GM13977 (cell line): Measurements from ENCODE around the gene SHROOM3.

Experiments used
- DNase-seq: peaks from one replicate; pipeline ENCODE4 v3.0.0; 2012; ENCODE audit warnings: low spot score
- in situ Hi-C: fragments of 300-500 bp; cut with MboI; formaldehyde crosslinking; loops from one replicate; pipeline ENCODE4 v1.12.0; 2022; ENCODE audit warnings: low sequenced_read_pairs, low pct_unique_long_range_greater_than_20kb, mixed read lengths, inconsistent platforms; ENCODE audit not compliant: unreplicated experiment
- TF ChIP-seq, protein P1 (sequence below): IDR thresholded peaks from 2 replicates; pipeline ENCODE4 v1.5.1; 2012; ENCODE audit warnings: mild to moderate bottlenecking, control low read depth; ENCODE audit not compliant: insufficient read depth; ENCODE audit errors: extremely low read depth, missing control alignments

The SHROOM3 gene

DNA sequence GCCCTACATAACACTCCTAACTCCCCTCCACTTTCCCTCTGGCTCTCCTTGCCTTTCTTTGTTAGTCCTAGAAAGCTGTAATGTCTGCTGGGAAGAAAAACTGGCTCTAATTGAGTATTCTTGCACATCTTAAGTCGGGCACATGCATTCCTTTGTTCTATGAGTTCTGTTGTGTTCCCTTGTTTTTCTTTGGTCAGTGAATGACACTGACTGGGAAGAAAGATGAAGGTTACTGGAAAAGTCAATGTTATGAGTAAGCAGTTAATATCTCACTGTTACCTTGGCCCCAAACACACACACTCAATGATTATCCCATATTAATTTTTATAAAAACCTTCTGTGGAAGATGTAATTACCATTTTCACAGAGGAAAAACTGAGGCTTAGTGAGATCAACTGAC lies 247.0 kb downstream of the SHROOM3 start:
- in situ Hi-C loops: no loop called here
- TF ChIP-seq, protein P1, sequence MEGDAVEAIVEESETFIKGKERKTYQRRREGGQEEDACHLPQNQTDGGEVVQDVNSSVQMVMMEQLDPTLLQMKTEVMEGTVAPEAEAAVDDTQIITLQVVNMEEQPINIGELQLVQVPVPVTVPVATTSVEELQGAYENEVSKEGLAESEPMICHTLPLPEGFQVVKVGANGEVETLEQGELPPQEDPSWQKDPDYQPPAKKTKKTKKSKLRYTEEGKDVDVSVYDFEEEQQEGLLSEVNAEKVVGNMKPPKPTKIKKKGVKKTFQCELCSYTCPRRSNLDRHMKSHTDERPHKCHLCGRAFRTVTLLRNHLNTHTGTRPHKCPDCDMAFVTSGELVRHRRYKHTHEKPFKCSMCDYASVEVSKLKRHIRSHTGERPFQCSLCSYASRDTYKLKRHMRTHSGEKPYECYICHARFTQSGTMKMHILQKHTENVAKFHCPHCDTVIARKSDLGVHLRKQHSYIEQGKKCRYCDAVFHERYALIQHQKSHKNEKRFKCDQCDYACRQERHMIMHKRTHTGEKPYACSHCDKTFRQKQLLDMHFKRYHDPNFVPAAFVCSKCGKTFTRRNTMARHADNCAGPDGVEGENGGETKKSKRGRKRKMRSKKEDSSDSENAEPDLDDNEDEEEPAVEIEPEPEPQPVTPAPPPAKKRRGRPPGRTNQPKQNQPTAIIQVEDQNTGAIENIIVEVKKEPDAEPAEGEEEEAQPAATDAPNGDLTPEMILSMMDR: no peak
- no peak for DNase-seq

DNA sequence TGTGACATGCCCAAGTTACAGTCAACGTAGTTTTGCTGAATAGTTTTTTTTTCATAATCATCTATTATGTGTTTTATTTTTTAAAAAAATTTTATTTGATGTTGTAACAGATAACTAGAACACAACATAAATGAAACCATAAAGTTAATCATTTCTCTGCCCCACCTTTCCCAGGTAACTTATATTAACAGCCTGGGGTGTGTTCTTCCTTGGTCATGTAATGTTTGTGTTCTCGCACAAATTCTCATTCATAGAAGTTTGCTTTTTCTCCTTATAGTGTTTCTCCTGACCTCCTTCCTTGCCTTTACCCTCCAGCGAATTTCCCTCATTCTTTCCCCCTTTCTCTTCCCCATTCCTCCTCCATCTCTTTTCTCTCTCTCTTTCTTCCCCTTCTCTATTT lies 248.1 kb downstream of the SHROOM3 start:
- no peak for DNase-seq
- TF ChIP-seq, protein P1: no peak
- in situ Hi-C loops: no loop called here

DNA sequence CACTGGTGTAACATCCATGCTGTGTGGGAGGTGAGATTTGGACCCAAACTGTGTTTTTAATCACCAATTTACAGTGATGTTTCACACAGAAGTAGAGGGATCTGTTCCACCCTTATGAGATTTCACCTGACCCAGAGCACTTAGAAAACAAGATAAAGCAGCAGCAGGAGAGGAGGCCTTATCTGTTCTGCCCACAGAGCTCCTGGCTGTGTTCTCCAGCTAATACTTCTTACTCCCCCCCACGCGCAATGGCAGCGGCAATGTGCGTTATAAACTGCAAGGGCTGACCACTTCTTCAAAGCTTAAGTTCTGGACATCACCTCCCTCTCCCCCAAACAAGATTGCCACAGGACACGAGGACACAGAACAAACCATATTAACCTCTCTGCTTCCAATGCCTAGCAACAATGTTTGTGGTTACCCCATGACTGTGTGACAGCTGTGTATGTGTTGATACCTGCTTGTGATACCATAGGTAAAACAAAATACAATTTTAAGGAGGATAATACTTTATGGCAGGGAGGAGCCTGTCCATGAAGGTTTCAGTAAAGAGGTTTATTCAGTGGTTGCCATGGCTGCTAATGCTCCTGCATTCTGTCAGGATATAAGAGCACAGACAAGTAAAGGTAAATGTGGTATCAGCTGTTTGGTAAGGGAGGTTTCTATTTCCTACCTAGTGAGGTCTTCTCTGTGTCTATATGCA lies 252.9 kb downstream of the SHROOM3 start:
- in situ Hi-C loops: no loop called here
- DNase-seq: no peak
- TF ChIP-seq, protein P1: no peak

DNA sequence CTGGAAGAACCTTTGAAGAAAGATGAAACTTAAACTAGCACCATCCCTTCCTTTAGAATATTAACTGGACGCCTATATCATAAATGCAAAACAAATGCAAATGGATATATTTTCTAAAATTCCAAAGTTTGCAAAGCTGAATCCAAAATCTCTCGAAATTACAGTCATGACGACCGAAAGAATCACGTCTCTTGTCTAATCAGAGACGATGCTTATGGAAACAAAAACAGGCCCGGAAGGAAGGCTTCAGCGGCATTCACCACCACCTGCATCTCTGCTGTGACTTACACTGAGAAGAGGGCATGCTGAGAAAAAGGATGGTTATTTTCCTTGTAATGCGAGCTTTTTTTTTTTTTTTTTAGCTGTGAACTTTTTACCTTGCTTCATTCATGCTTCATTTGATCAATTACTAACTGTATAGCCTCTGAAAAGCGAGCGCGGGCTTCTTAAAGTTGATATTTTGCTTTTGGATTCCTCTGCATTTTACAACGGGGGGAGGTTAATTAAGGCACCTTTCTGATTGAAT lies 253.7 kb downstream of the SHROOM3 start:
- no peak for DNase-seq
- in situ Hi-C loops: no loop called here
- TF ChIP-seq, protein P1: no peak

DNA sequence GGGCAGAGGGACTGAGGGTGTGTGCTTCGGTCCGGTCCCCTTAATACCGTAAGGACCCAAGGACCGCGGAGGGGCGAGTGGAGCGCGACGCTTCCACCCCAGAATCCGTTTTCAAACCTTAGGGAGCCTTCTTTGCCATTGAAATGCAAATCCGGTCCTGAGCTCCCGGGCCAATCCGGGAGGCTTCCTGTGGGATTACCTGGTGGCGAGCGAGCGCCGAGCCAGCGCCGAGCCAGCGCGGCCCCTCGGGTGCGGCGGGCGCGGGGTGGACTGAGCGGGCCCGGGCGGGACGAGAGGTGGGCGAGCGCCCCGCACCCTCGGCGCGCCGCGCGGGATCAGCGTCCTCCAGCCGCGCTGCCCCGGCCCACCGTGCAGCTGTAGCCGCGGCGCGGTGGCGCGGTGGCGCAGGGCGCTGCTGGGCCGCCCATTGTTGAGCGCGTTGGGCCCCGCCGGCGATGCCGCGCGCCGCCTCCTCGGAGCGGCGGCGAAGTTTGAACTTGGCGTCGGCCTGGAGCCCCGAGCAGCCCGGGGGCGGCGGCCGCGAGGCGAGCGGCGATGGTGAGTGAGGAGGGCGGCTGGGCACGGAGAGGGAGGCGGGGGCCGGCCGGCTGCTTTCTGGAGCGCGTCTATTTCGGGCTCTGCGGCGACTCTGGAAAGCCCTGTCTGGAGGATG lies 254.3 kb downstream of the SHROOM3 start:
- DNase-seq: peak; percentile 67
- TF ChIP-seq, protein P1: peak; percentile 6
- in situ Hi-C loops: no loop called here

DNA sequence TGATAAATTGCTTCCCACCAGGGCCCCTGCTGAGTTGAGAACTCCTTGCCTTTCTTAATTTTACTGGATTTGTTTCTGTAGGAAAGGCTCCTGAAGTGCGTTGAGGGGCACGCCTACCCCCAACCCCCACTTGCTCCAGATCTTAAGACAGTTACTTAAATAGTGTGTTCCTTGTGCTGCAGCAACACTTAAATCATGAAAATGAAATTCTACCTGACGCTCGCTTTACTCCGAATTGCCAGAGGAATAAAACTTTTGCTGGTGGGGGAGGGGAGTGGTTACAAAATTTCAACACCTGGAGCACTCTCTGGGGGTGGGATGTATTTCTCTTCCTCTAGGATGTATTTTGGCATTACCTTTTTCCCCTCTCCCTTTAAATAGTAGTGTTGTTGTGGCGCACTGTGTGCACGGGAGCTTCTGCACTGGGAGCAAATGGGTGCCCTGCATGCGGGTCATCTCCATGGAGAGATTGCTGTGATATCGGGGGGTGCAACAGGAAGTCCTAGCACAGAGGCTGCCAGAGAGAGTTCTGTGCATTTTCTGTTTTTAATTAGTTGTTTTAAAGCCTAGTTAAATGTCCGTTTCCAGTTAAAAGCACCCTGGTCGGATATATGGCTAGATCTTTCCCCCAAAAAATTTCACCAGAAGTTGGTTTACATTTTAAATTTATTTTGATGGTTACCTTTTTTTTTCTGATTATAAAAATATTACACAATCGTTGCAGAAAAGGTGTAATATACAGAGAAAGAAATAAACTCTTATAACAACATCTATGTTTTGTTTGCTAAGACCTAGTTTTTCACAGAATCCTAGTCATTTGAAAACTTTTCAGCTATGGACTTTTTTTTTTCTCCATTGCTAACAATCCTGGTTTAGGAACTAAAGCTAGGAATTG lies 255.2 kb downstream of the SHROOM3 start:
- TF ChIP-seq, protein P1: no peak
- in situ Hi-C loops: no loop called here
- DNase-seq: no peak
